ENCODE data around the gene DNAJC21. TPM values are rescaled to one million over a fixed set of nuclear protein-coding genes. Genes with fewer than 3 reads are reported as not detected.

Gene DNAJC21
- total and polyA plus RNA-seq, 12 donors, result 30.4 to 58.9 (median 48.8) TPM

- H3K4me1 ChIP-seq, result no peaks in the 10 kb centered on the region
- DNase-seq (no peak), ATAC-seq (no peak)
- TF ChIP-seq CTCF (IDR thresholded peaks at IDR 0.05), result no peak
- intact Hi-C loops (cut with DNase I), result no loop called here
- no peaks in the 10 kb centered on the region for H3K36me3 ChIP-seq
- H3K4me3 ChIP-seq, result no peak overlapping the region
- no peak overlapping the region for H3K27ac ChIP-seq
- peaks cover 0 to 16% (median 9%) of the 10 kb centered on the region in 7 donors for H3K27me3 ChIP-seq
- WGBS, 2 donors, result 86 to 92% methylated on average over 1 of the region's 1 CpG
- peaks cover 0 to 33% (median 8%) of the 10 kb centered on the region in 11 donors for H3K9me3 ChIP-seq
Measured at GRCh38 chr5:34986965-34987364, 57.6 kb downstream of the DNAJC21 start.

GRCh38 chr5:34991486-34992238 is 62.3 kb downstream of the DNAJC21 start:
- H3K4me1 ChIP-seq, result no peaks in the 10 kb centered on the region
- H3K9me3 ChIP-seq, result peaks cover 0 to 12% (median 4%) of the 10 kb centered on the region in 11 donors
- ATAC-seq (no peak), DNase-seq (no peak)
- no peak for TF ChIP-seq CTCF (IDR thresholded peaks at IDR 0.05)
- no peak overlapping the region for H3K27ac ChIP-seq
- H3K4me3 ChIP-seq, result no peak overlapping the region
- intact Hi-C loops (cut with DNase I), result no loop called here
- peaks cover 0 to 31% (median 20%) of the 10 kb centered on the region in 7 donors for H3K27me3 ChIP-seq
- WGBS, 2 donors, result 59 to 71% methylated on average over 2 of the region's 2 CpGs
- H3K36me3 ChIP-seq, result no peaks in the 10 kb centered on the region

- Histone ChIP-seq H3K9me3 (no peaks in the 10 kb centered on the region), H3K27me3 (peaks cover 0 to 25% (median 17%) of the 10 kb centered on the region in 7 donors), H3K27ac (no peak overlapping the region), H3K4me1 (no peaks in the 10 kb centered on the region), H3K36me3 (no peaks in the 10 kb centered on the region), H3K4me3 (no peak overlapping the region)
- intact Hi-C loops (cut with DNase I), result no loop called here
- WGBS, 2 donors, result 72 to 77% methylated on average over 8 of the region's 8 CpGs
- no peak for ATAC-seq
- no peak for DNase-seq
- TF ChIP-seq CTCF (IDR thresholded peaks at IDR 0.05), result no peak
Measured at GRCh38 chr5:34993951-34994350, 64.6 kb downstream of the DNAJC21 start.

- no peaks in the 10 kb centered on the region for H3K4me1 ChIP-seq
- H3K4me3 ChIP-seq, result no peak overlapping the region
- H3K27ac ChIP-seq, result no peak overlapping the region
- DNase-seq (no peak), ATAC-seq (no peak)
- peaks cover 0 to 33% (median 20%) of the 10 kb centered on the region in 7 donors for H3K27me3 ChIP-seq
- 85 to 89% methylated on average over 2 of the region's 2 CpGs for WGBS, 2 donors
- intact Hi-C loops (cut with DNase I), result no loop called here
- no peaks in the 10 kb centered on the region for H3K9me3 ChIP-seq
- H3K36me3 ChIP-seq, result no peaks in the 10 kb centered on the region
- no peak for TF ChIP-seq CTCF (IDR thresholded peaks at IDR 0.05)
Measured at GRCh38 chr5:34996261-34996660, 66.9 kb downstream of the DNAJC21 start.
